H1 (cell line): Measurements from ENCODE around the gene SUOX. TPM values are rescaled to one million over a fixed set of nuclear protein-coding genes. Genes with fewer than 3 reads are reported as not detected.

ENCODE experiments used
- ATF2 ChIP-seq: IDR thresholded peaks from 2 replicates; pipeline ENCODE4 v1.6.1; 2012; ENCODE audit warnings: low read length, inconsistent platforms
- HDAC2 ChIP-seq, 2 experiments: fragments of 300-600 bp in 1 of 2; sonication (generic) in 1 of 2; IDR thresholded peaks; 2 replicates each; pipeline ENCODE4 v1.6.1; 2011 to 2012; ENCODE audit warnings: low read depth in 2 of 2, low read length in 2 of 2, mild to moderate bottlenecking in 2 of 2, moderate library complexity in 2 of 2, borderline replicate concordance in 1 of 2, inconsistent platforms in 1 of 2
- polyA plus RNA-seq, 7 experiments: library from polyadenylated mRNA; depleted of rRNA in 3 of 7; stranded (reverse) in 5 of 7; unstranded in 2 of 7; fragments of >200 nt in 5 of 7; fragments of 200-250 nt in 2 of 7; gene quantifications; 1 replicate in 5 of 7; 2 replicates in 1 of 7; 4 replicates in 1 of 7; pipeline versions ENCODE4 v1.2.1 to v1.2.3, GENCODE V29; 2011 to 2013; ENCODE audit warnings: missing spikeins in 2 of 7, mixed read lengths in 2 of 7
- total RNA-seq: library from RNA; stranded (reverse); fragmentation: NEBNext Ultra II Directional; extraction: Animal tissue kit (Norgen Biotek cat#: 25700); gene quantifications from 2 replicates; pipeline ENCODE4 v1.2.1, GENCODE V29; 2021

The SUOX gene
- total and polyA plus RNA-seq, 2 of the 8 experiments (the other 6 are each of a cell fraction or from before 2014, with no cell fraction given), result 22.5 to 31.3 TPM

- TF ChIP-seq ATF2, result 0 out of 2 replicates have a peak, but pooled peaks have one; percentile 40
- TF ChIP-seq HDAC2 (IDR thresholded peaks at IDR 0.05; ENCODE audit: borderline replicate concordance in 1 of 2, low read depth in 2 of 2, low read length in 2 of 2), result peak in 1 of 2 experiments; percentile 93; a peak in 1 of 4 replicates
These were observed 818 bp upstream of the SUOX start (continued) for GRCh38 chr12:55996201-55996714.
